GM12801 (cell line): ENCODE measurements around the gene BID.

Experiments used
- CTCF ChIP-seq: IDR thresholded peaks from one replicate; pipeline ENCODE4 v1.5.1; 2011; ENCODE audit warnings: control low read depth; ENCODE audit not compliant: insufficient read length; ENCODE audit errors: extremely low read depth

Gene BID

GRCh38 chr22:17794726-17795542, 20.7 kb upstream of the BID start:
- no peak for TF ChIP-seq CTCF

GRCh38 chr22:17792854-17793434, 18.7 kb upstream of the BID start:
- TF ChIP-seq CTCF = no peak

GRCh38 chr22:17792299-17792698, 18.0 kb upstream of the BID start:
- TF ChIP-seq CTCF = no peak

DNA sequence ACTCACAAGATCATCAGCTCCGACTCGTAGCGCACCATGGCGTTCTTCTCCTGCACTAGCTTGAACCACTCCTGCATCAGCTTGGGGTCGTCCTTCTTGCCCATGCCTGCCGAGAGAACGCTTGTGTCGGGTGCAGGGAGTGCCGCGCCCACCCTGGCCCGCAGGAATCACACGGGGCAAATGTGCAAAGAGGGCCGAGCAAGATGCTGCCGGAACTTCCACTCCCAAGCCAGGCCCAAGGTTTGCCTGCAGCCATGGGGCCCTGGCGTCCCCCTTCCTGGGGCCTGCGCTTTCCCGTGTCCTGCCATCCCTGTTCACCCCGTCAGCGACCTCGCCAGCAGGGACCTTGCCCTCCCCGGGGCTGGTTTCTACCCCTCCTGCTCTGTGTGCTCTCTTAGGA, 16.9 kb upstream of the BID start:
- TF ChIP-seq CTCF = no peak

GRCh38 chr22:17789379-17790200, 15.3 kb upstream of the BID start:
- TF ChIP-seq CTCF = no peak

DNA sequence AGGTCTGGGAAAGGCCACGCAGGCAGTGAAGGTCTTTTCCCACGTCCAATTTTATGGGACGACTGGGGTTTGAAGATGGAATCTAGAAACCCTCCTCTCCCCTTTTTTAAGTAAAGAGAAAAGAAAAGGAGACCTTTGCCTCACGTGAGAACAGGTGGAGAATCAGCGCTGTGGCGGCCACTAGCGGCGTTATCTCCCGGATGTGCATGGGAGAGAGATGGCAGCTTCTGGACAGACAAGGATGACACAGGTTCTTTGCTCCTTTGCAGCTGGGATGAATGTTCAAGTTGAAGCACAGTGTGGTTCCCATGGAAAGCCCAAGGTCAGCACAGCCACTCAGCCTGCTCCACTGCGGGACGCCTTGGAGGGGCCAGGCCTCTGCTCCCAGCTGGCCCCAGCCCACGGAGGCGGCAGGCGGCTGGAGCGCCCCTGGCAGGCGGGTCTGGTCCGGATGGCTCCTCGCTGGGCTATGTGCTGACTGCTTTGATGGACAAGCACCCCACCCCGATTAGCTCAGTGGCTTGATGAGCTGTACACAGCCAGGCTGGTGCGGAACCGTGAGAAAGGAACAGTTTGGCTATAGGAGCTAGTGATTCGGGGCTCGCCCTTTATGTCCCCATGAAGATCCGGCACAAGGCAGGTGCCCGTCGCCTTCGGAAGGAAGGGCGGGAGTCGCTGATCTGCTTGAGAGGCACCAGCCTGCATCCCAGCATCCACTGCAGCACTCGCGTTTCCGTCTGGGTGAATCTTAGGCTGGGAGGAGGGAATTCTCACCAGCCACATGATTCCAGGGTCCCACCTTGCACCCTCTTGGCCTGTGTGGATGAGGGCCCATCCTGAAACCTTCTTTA, 14.5 kb upstream of the BID start:
- TF ChIP-seq CTCF = no peak

- no peak for TF ChIP-seq CTCF
Observed at GRCh38 chr22:17787716-17788330, 13.6 kb upstream of the BID start.
